ENCODE results near the gene MAML2.

DNA sequence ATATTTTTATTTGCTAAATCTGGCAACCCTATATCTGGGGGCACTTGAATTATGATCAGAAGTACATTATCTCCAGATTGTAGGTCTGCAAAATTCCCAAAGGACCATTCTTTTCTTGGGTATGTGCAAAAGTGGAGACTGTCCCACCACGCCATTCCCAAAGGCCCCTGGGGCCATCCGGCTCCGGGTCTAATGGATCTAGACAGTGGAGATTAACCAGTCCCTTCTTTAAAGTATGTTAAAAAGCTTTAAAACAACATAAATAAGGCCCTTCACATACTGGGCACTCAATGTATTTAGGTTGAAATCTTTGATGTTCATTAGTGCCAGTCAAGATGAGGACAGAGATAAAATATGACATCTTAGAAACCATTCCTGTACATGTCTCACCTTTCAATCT, 124.1 kb downstream of the MAML2 start:
- no peak for TF ChIP-seq GATA3 (IDR thresholded peaks at IDR 0.05; ENCODE audit: low read depth, low read length)
- TF ChIP-seq GATA2 (IDR thresholded peaks at IDR 0.05; ENCODE audit: low read depth, low read length): no peak
